Mononuclear cell (primary cell): Measurements from ENCODE around the gene QKI. TPM values are rescaled to one million over a fixed set of nuclear protein-coding genes. Genes with fewer than 3 reads are reported as not detected.

Experiments used
- H3K27me3 ChIP-seq: 2 replicates; pipeline ENCODE4 v1.6.0; 2011; ENCODE audit warnings: low read length, control low read depth; ENCODE audit not compliant: insufficient read depth
- H3K4me1 ChIP-seq: 2 replicates; pipeline ENCODE4 v1.5.1; 2011; ENCODE audit warnings: mild to moderate bottlenecking, low read length, control low read depth; ENCODE audit not compliant: insufficient read depth
- H3K4me3 ChIP-seq: 2 replicates; pipeline ENCODE4 v1.5.1; 2011; ENCODE audit warnings: mild to moderate bottlenecking, low read length, moderate library complexity
- H3K9me3 ChIP-seq: 2 replicates; pipeline ENCODE4 v1.5.1; 2011; ENCODE audit warnings: low read depth, mild to moderate bottlenecking, control low read depth, low read length
- total RNA-seq: library from RNA; depleted of rRNA; stranded (reverse); fragments of >200 nt; gene quantifications from one replicate; pipeline ENCODE4 v1.2.3, GENCODE V29; 2012

QKI gene
- total RNA-seq, 1 donor = 167 TPM

DNA sequence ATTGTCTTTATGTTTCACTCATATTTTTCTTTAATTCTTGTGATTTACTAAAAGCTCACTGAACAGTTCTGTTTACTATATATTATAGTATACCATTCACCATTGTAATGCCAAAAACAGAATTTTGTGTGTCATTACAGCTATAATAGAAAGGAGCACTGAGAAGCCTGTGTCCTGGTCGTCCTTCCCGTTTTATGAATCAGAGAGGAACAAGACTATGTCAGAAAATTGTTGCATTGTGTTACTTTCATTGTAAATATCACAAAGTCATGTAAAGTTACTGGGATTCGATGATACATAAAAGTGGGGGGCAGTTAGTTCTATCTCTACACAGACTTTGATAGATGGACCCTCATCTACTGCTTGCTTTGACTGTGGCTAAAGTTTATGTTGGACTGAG lies 145.1 kb downstream of the QKI start:
- H3K4me3 ChIP-seq = no peak overlapping the region
- no peaks in the 10 kb centered on the region for H3K4me1 ChIP-seq
- no peaks in the 10 kb centered on the region for H3K27me3 ChIP-seq
- H3K9me3 ChIP-seq = no peaks in the 10 kb centered on the region

DNA sequence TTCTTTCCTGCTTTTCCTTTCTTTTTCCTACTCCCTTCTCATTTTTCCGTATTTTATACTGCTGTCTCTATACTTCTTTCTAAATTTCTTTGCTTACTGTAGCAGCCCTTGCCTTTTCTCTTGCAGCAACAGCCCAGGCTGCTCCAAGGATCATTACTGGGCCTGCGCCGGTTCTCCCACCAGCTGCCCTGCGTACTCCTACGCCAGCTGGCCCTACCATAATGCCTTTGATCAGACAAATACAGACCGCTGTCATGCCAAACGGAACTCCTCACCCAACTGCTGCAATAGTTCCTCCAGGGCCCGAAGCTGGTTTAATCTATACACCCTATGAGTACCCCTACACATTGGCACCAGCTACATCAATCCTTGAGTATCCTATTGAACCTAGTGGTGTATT lies 148.8 kb downstream of the QKI start:
- Histone ChIP-seq H3K4me1 (no peaks in the 10 kb centered on the region), H3K9me3 (no peaks in the 10 kb centered on the region), H3K4me3 (no peak overlapping the region), H3K27me3 (no peaks in the 10 kb centered on the region)

DNA sequence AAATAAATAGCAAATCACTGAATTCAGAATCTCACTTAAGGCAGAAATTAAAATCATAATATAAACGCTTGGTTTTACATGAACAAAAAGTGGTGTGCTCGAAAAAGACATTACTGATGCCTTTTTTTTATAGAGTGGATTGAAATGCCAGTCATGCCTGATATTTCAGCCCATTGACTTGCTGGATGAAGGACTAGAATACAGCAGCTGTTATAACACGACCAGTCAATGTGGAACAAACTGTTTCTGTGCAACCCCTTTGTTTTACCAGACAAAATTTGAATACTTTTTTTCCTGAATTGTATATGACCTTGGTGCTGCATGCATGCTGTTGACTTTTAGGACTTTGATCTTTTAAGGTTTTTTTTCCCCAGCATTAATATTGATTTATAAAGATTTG lies 150.0 kb downstream of the QKI start:
- Histone ChIP-seq H3K4me1 (no peaks in the 10 kb centered on the region), H3K4me3 (no peak overlapping the region), H3K27me3 (no peaks in the 10 kb centered on the region), H3K9me3 (no peaks in the 10 kb centered on the region)

GRCh38 chr6:163565140-163565539 lies 150.6 kb downstream of the QKI start:
- Histone ChIP-seq H3K27me3 (no peaks in the 10 kb centered on the region), H3K4me3 (no peak overlapping the region), H3K9me3 (no peaks in the 10 kb centered on the region), H3K4me1 (no peaks in the 10 kb centered on the region)

DNA sequence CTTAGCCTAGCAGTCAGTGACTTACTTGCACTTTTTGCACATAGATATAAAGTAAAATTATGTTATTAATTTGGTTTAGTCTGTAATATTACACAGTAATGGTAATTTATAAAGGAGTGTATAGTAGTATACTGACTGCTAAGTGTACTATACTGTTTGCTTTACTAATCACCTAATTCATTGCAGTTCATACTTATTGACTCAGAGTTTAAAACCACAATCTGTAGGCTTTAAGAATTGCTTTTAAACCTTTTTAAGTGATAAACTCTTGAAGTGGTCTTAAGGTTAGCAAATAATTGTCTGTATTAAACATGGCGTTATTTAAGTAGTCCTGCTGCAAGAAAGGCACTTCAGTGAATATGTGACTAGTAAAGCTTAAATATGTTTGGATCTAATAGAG lies 151.5 kb downstream of the QKI start:
- Histone ChIP-seq H3K27me3 (no peaks in the 10 kb centered on the region), H3K9me3 (no peaks in the 10 kb centered on the region), H3K4me1 (no peaks in the 10 kb centered on the region), H3K4me3 (no peak overlapping the region)

DNA sequence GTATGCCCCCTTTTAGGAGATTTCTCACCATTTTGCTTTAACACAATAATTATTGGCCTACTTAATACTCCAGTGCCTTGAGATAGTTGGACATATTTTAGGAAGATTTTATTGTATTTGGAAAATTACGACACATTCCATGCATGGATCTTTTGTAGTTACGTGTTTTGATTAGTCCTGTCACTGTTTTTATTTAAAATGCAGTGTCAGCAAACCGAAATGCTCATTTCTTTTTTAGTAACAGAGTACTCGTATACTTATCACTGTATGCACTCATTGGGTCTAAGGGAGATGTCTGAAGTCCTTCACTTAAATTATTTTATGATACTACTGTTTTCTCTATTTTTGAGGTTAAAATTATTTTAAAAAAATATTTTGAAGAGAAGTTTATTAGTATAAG lies 153.8 kb downstream of the QKI start:
- Histone ChIP-seq H3K4me1 (no peaks in the 10 kb centered on the region), H3K4me3 (no peak overlapping the region), H3K9me3 (no peaks in the 10 kb centered on the region), H3K27me3 (no peaks in the 10 kb centered on the region)

DNA sequence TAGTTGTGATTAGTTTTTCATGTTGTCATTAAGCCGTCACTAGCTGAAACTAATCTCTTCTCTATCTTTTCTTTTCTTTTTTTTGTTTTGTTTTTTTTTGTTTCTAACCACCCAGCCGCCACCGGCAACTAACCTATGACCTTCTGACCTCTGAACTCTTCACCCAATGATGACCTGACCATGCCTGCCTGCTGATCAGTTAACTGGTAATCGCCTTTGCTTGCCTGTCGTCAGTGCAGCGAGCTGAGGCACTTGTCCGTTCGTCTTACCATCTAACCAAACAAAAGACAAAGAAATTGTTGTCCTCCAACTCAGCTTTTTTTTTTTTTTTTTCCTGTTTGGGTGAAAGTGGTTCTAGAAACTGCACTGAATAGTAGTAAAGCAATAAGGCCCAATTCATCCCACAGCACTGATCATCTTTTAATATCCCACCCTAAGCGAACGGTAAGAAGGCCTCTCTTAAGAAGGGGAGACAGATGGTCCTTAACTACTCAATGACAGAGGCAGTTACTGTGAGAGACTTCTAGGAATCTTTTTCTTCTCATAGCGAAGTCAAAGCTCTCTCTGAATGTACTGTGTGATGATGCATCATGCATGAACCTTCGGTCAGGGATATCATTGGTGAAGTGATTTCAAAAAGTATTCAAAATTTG lies 156.2 kb downstream of the QKI start:
- no peak overlapping the region for H3K4me3 ChIP-seq
- H3K9me3 ChIP-seq = no peaks in the 10 kb centered on the region
- no peaks in the 10 kb centered on the region for H3K27me3 ChIP-seq
- no peaks in the 10 kb centered on the region for H3K4me1 ChIP-seq

DNA sequence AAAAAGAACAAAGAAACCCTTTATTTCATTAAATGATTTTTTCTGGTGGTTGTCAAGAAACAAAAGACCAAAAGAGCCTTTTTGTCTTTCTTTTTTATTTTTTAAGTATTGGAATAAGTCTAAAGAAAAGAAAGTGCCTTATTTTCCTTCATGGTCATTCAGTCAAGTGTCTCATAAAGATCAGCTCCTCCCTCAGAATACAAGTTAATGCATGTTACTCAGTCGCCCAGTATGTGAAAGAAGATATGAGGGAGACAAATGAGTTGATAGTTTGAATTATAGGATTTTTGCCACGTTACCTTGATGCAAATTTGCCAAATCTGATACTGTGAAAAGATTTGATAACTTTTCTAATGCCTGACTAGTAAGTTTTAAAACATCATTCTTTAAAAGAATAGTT lies 157.2 kb downstream of the QKI start:
- H3K4me1 ChIP-seq = no peaks in the 10 kb centered on the region
- no peaks in the 10 kb centered on the region for H3K27me3 ChIP-seq
- H3K4me3 ChIP-seq = no peak overlapping the region
- no peaks in the 10 kb centered on the region for H3K9me3 ChIP-seq

- Histone ChIP-seq H3K9me3 (no peaks in the 10 kb centered on the region), H3K4me3 (no peak overlapping the region), H3K27me3 (no peaks in the 10 kb centered on the region), H3K4me1 (no peaks in the 10 kb centered on the region)
These were observed 158.1 kb downstream of the QKI start for GRCh38 chr6:163572612-163573011.

GRCh38 chr6:163573503-163574179 lies 159.1 kb downstream of the QKI start:
- Histone ChIP-seq H3K4me3 (no peak overlapping the region), H3K27me3 (no peaks in the 10 kb centered on the region), H3K9me3 (no peaks in the 10 kb centered on the region), H3K4me1 (no peaks in the 10 kb centered on the region)

- no peaks in the 10 kb centered on the region for H3K4me1 ChIP-seq
- no peaks in the 10 kb centered on the region for H3K27me3 ChIP-seq
- H3K4me3 ChIP-seq = no peak overlapping the region
- no peaks in the 10 kb centered on the region for H3K9me3 ChIP-seq
These were observed 161.6 kb downstream of the QKI start for GRCh38 chr6:163576114-163576513.

- no peaks in the 10 kb centered on the region for H3K4me1 ChIP-seq
- no peak overlapping the region for H3K4me3 ChIP-seq
- H3K27me3 ChIP-seq = no peaks in the 10 kb centered on the region
- H3K9me3 ChIP-seq = no peaks in the 10 kb centered on the region
These were observed 162.9 kb downstream of the QKI start for GRCh38 chr6:163577404-163577803.

DNA sequence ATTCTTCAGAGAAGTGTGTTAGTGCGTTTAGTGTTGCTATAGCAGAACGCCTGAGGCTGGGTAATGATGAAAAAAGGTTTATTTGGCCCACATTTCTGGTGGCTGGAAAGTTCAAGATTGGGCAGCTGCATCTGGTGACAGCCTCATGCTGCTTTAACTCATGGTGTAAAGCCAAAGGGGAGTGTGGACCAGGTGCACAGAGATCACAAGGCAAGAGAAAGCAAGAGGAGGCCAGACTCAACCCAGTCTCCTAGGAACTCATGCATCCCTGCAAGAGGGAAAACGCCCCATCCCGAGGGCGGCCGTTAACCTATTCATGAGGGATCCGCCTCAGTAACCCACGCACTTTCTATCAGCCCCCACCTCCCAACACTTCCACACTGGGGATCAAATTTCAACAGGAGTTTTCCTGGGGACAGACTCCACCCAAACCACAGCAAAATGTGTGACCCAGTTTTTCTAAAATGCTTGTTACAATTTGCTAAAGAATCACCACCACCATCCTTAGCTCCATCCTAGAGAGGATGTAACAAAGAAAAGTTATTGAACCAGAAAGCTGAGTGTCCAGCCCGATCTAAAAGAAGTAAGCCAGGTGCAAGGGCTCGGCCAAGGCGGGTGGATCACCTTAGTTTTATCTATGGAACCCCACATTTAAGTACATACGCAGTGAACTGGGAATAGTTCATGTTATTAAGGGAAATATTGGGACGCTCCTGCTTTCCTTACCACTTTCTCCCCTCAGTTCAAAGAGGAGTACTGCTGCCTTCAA lies 164.8 kb downstream of the QKI start:
- Histone ChIP-seq H3K9me3 (no peaks in the 10 kb centered on the region), H3K4me1 (no peaks in the 10 kb centered on the region), H3K4me3 (no peak overlapping the region), H3K27me3 (no peaks in the 10 kb centered on the region)

DNA sequence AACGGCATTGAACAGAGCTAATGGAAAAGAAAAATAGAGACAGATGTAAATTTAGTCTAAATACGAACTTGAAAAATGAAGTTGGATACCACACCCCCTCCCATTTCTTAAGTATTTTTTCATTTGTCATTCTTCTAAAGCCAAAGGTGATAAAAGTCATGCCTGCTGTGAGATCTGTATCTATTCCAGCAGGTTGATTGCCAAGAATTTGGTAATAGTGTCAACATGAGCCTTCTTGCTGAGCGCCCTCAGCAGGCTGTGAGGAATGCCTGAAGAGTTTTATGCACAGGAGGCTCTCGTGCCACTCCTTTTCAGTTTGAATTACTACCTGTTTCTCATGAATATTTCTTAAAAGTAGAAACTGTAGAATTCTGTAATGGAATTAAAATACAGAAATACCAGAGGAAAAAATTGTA lies 165.4 kb downstream of the QKI start:
- Histone ChIP-seq H3K27me3 (no peaks in the 10 kb centered on the region), H3K4me3 (no peak overlapping the region), H3K9me3 (no peaks in the 10 kb centered on the region), H3K4me1 (no peaks in the 10 kb centered on the region)

DNA sequence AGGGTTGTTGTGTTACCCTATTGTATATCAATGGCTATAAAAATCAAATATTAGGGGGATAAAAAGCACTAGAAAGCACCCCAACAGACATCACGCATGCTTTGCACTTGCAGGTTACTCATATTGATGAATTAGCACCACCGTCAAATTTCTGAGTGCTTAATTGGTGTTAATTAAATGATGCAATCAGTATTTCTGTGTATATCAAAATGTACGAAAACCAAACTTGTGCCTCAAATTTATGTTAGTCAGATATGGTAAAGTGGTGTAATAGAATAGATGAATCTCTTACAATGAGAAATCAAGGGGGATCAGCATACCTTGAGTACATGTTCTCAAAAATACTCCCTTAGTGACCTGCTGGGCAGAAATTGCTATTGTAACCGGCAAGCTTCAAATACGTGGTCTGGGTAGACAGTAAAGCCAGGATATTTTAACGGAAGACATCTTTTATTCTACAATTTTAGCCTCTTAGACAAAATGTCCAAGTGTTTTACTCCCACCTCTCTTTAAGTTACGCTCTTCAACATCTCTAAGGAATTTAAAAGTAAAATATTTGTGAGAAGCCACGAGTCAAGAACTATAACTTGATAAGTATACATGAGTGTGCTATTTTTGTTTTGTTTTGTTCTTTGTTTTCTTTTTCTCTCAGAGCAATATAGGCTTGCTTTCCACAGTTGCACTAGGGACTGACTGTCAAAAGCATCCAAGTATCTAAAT lies 166.0 kb downstream of the QKI start:
- no peak overlapping the region for H3K4me3 ChIP-seq
- H3K27me3 ChIP-seq = no peaks in the 10 kb centered on the region
- peaks cover 3% of the 10 kb centered on the region for H3K4me1 ChIP-seq
- no peaks in the 10 kb centered on the region for H3K9me3 ChIP-seq
